HL-60/S4 treated with retinoic acid at 250 ng/mL for 4 days and 3 days (cell line): ENCODE results near the gene PRSS50.

ENCODE experiments used
- in situ Hi-C: fragments of 300-500 bp; cut with MboI; formaldehyde crosslinking; loops from 2 replicates; pipeline ENCODE4 v1.7.0; 2022; ENCODE audit warnings: low sequenced_read_pairs

The PRSS50 gene

DNA sequence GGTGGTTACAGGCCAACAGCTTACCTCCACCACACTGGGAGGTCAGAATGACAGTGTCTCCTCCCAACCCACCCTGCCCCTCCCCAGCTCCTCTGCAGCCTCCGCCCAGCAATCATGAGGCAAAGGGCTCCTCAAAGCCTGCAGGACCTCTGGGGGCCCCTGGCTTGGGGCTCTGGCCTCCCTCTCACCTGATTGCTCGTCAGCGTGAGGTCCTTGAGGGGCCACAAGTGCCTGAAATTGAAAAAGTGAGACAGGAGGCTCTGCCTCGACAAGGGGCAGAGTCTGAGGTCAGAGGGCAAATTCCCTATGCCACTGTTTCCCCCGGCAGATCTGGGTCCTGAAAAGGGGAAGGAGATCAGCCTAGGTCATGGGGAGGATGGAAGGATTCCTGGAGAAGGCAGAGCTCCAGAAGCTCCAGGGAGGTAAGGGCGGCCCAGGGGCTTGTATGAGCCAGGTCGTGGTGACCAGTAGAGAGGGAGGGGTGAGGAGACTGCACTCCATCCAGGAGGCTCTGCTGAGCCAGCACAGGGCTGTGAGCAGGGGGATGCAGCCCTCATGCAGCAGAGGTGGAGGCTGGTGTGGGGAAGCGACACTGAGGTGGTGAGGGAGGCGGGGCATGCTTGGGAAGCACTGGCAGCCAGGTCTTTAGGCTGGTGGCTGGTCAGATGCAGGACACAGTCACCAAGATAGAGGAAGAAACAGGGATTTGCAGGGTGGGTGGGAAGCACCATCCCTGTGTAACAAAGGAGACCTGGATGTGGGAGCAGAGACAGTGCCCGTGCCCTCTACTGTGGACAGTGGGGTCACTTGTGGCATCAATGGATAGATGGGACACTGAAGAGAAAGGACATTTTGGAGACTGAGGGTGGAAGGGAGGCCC, 44.3 kb downstream of the PRSS50 start:
- in situ Hi-C loops, result no loop called here

- in situ Hi-C loops, result no loop called here
Measured at GRCh38 chr3:46672349-46672695, 45.3 kb downstream of the PRSS50 start.

- in situ Hi-C loops, result no loop called here
Measured at GRCh38 chr3:46671541-46672348, 45.9 kb downstream of the PRSS50 start.

GRCh38 chr3:46670891-46671427, 46.7 kb downstream of the PRSS50 start:
- in situ Hi-C loops, result no loop called here

DNA sequence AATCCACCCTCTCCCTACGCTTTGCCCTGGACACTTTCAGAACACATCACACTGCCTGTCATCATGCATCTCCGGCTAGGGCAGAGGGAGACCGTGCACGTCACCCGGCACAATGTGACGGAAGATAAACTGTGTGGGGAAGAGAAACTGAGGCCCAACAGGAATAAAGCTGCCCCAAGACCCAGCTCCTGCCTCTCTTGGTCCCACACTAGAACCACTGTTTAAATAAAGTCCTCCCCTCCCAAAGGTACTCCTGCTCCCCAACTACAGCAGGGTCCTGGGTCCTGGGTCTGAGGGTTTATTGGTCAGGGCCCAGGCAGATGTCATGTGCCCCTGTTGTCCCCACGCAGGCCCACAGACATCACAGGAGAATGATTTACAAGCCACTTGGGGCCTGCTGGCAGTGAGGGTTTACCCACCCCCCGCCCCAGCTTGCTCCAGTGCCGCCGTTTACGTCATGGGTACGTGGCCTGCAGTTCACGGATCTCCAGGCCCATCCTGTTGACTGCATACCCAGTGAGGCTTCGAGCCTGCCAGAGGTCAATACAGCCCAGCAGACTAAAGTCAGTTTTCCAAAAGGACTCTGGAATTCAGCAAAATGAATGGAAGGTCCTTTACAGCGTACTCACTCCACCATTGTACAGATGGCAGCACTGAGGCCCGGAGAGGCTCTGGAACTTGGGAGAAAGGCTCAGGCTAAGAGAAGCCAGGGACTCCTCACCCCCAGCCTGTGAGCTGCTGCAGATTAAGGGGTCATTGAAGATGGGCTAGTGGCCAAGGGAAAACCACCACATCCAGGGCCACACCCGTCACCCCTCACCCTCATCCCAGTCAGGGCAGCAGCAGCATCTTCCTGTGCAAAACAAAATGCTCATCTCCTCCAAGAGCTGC, 47.4 kb downstream of the PRSS50 start:
- in situ Hi-C loops, result no loop called here

GRCh38 chr3:46669191-46669999, 48.3 kb downstream of the PRSS50 start:
- in situ Hi-C loops, result no loop called here

DNA sequence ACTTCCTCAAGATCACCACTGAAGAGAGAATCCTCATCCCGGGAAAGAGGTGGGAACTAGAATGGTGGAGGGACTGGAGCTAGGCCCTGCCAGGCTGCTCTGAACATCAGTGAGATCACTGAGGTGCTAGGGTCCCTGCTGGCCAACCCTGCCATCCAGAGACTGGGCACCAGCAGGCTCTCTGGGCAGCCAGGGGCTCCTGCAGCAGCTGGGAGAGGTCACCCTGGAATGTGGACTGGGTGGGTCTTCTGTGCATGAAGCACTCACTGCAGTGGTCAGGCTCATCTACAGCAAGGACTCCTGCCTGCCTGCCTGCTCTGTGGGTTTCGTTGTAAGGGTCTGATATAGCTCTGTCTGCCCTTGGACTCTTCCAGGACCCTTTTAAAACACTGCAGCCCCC, 49.1 kb downstream of the PRSS50 start:
- in situ Hi-C loops, result no loop called here

GRCh38 chr3:46668116-46668515, 49.6 kb downstream of the PRSS50 start:
- in situ Hi-C loops, result no loop called here

- in situ Hi-C loops, result no loop called here
Measured at GRCh38 chr3:46667657-46668056, 50.0 kb downstream of the PRSS50 start.

GRCh38 chr3:46667061-46667621, 50.5 kb downstream of the PRSS50 start:
- in situ Hi-C loops, result no loop called here

DNA sequence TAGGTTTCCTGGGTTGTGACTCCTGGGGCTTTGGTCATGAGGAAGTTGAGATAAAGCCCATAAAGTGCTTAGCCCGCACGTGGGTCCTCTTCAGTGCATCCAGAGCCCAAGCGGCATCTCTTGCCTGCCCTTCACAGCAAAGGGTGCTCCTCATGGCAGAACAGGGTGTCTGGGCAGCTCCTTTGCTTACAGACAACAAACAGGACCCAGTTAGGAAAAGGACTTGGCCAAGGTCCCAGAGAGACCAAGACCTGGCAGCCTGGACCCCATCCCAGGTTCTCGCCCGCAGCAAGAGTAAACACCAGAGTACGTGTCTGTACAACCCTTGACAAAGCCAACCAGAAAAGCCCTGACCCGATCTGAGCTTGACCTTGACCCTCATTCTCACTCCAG, 51.2 kb downstream of the PRSS50 start:
- in situ Hi-C loops, result no loop called here

GRCh38 chr3:46665763-46666452, 51.8 kb downstream of the PRSS50 start:
- in situ Hi-C loops, result no loop called here

DNA sequence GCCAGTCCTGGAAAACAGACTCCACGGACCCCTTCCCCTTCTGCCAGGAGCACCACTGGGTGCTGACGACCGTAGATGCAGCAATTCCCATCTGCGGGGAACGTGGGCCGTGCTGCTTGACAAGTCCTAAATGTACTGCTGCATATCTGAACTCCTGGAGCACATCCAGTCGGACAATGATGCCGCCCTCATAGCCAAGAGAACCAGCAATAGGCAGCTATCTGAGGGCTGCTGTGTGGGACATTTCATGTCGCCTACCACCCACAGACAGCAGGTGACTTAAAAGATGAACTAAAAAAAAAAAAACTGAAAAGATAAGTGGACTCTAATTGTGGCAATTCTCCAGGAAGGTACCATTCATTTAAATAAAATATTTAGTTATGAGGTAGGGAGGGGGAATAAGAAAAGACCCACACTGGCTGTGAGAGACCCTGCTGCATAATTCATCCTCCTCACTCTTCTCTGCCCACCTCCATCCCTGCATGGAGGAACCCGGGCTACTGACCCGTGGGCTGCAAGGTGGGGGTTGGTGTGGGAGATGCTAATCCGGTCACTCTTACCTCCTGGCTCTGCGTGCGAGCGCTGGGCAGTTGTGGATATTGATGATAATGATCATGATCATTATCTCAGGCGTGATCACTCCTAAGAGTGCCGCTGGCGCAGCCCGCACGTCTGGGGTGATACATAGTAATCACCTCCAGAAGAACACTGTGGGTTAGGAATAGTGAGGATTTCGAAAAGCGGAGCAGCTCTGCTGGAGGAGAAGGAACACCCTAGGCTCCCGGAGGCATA, 52.5 kb downstream of the PRSS50 start:
- in situ Hi-C loops, result no loop called here

GRCh38 chr3:46664188-46664970, 53.3 kb downstream of the PRSS50 start:
- in situ Hi-C loops, result no loop called here

DNA sequence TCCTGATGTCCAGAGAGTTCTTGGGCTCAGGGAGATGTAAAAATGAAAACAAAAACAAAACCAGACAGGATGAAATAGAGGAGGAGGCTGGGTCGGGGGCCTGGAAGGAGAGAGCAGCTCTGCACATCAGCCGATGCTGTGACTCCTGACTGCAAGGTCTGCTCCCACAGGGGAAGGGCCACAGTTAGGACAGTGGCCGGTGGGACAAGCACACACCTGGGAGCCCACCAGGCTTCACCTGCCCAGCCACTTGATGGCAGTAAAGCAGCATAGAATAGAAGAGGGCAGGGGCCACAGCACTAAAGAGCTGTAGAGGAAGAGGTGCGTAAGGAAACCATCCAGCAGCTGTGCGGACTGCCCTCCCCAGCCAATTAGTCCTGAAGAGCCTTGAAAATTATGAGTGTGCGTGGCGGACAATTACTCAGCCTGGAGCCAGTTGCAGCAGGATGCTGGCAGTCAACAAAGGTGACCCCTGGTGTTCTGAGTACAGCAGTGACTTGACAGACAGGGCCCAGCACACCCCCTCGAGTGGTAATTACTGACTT, 54.0 kb downstream of the PRSS50 start:
- in situ Hi-C loops, result no loop called here

GRCh38 chr3:46662771-46663551, 54.7 kb downstream of the PRSS50 start:
- in situ Hi-C loops, result no loop called here
